Measurements from ENCODE around the gene TMEM151B.

The TMEM151B gene

GRCh38 chr6:44262467-44263353 is 7.5 kb upstream of the TMEM151B start:
- peaks cover 2% of the 10 kb centered on the region for H3K27me3 Mint-ChIP-seq
- peaks cover 37% of the 10 kb centered on the region for H3K36me3 Mint-ChIP-seq (ENCODE audit: low read depth)
- peak overlapping the region; percentile 93 for H3K4me3 Mint-ChIP-seq
- peak overlapping the region; percentile 93 for H3K27ac Mint-ChIP-seq
- H3K4me1 Mint-ChIP-seq (ENCODE audit: low read depth) = peaks cover 72% of the 10 kb centered on the region
- H3K9me3 Mint-ChIP-seq = no peaks in the 10 kb centered on the region

- H3K27ac Mint-ChIP-seq = peak overlapping the region; percentile 93
- H3K9me3 Mint-ChIP-seq = no peaks in the 10 kb centered on the region
- H3K36me3 Mint-ChIP-seq (ENCODE audit: low read depth) = peaks cover 28% of the 10 kb centered on the region
- peaks cover 6% of the 10 kb centered on the region for H3K27me3 Mint-ChIP-seq
- peak overlapping the region; percentile 93 for H3K4me3 Mint-ChIP-seq
- H3K4me1 Mint-ChIP-seq (ENCODE audit: low read depth) = peaks cover 64% of the 10 kb centered on the region
Measured at GRCh38 chr6:44263354-44264100, 6.7 kb upstream of the TMEM151B start.

- H3K9me3 Mint-ChIP-seq = no peaks in the 10 kb centered on the region
- peaks cover 60% of the 10 kb centered on the region for H3K4me1 Mint-ChIP-seq (ENCODE audit: low read depth)
- peak overlapping the region; percentile 93 for H3K4me3 Mint-ChIP-seq
- H3K36me3 Mint-ChIP-seq (ENCODE audit: low read depth) = peaks cover 21% of the 10 kb centered on the region
- peaks cover 14% of the 10 kb centered on the region for H3K27me3 Mint-ChIP-seq
- peak overlapping the region; percentile 93 for H3K27ac Mint-ChIP-seq
Measured at GRCh38 chr6:44264154-44265006, 5.9 kb upstream of the TMEM151B start.

GRCh38 chr6:44265007-44265721 is 5.1 kb upstream of the TMEM151B start, which contains the start of gene NFKBIE:
TSS of gene NFKBIE (minus strand) at chr6:44265551. CDS start at chr6:44265346, 205 bp downstream.
- H3K4me3 Mint-ChIP-seq = peak within 1 kb of the TSS; percentile 93
- peaks cover 66% of the 10 kb centered on the region for H3K4me1 Mint-ChIP-seq (ENCODE audit: low read depth)
- H3K36me3 Mint-ChIP-seq (ENCODE audit: low read depth) = peaks cover 15% of the 10 kb centered on the region
- no peaks in the 10 kb centered on the region for H3K9me3 Mint-ChIP-seq
- peak within 1 kb of the TSS; percentile 93 for H3K27ac Mint-ChIP-seq
- H3K27me3 Mint-ChIP-seq = peaks cover 22% of the 10 kb centered on the region

DNA sequence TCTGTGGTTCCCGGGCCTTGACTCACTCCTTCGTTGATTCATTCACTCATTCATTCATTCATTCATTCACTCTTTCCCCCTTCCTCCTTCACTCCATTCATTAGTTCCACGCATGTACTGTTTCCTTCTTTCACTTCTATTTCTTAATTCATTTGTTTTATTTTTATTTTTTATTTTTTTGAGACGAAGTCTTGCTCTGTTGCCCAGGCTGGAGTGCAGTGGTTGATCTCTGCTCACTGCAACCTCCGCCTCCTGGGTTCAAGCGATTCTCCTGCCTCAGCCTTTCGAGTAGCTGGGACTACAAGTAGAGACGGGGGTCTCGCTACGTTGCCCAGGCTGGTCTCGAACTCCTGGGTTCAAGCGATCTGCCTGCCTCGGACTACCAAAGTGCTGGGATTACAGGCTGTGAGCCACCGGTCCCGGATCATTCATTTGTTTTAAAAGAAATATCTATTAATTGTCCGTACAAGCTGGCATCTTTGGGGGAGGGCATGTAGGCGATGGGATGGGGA is 4.5 kb upstream of the TMEM151B start:
- Mint-ChIP-seq H3K27me3 (peaks cover 22% of the 10 kb centered on the region), H3K4me3 (peak overlapping the region; percentile 93), H3K36me3 (ENCODE audit: low read depth) (peaks cover 11% of the 10 kb centered on the region), H3K4me1 (ENCODE audit: low read depth) (peaks cover 60% of the 10 kb centered on the region), H3K27ac (peak overlapping the region; percentile 67), H3K9me3 (no peaks in the 10 kb centered on the region)

DNA sequence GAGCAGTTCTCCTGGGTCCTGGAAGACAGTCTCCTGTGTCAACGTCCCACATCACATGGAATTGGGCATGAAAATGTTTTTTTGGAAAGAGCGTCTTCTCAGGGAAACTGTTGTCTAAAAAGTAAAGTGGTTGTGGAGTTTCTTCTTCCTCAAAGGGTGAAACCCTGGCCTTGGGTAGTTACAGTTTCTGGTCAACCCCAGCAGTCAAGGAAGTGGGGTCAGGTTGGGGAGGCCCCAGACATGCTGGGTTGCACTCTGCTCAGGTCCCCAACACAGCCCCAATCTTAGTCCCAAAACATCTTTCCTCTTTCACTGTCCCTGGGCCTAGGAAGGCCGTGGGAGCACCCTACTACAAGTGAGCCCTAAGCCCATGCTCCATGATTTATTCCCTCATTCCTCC is 3.9 kb upstream of the TMEM151B start:
- peak overlapping the region; percentile 67 for H3K27ac Mint-ChIP-seq
- peaks cover 26% of the 10 kb centered on the region for H3K27me3 Mint-ChIP-seq
- H3K36me3 Mint-ChIP-seq (ENCODE audit: low read depth) = peaks cover 6% of the 10 kb centered on the region
- H3K9me3 Mint-ChIP-seq = no peaks in the 10 kb centered on the region
- H3K4me3 Mint-ChIP-seq = peak overlapping the region; percentile 93
- H3K4me1 Mint-ChIP-seq (ENCODE audit: low read depth) = peaks cover 58% of the 10 kb centered on the region

DNA sequence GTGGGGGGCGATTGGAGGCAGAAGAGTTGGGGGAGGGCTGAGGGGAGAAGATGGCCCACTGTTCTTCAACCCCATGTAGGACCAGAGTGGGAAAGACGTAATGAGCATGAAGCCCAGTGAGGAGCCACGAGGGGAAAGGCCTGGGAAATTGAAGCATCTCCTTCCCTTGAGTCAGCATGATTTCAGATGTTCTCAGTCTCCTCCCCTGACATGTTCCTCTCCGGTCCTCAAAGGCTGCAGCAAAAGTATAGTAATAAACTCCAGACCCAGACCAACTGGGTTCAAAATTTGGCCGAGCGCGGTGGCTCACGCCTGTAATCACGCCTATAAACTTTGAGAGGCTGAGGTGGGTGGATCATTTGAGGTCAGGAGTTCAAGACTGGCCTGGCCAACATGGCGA is 3.0 kb upstream of the TMEM151B start:
- no peak overlapping the region for H3K4me3 Mint-ChIP-seq
- peaks cover 52% of the 10 kb centered on the region for H3K4me1 Mint-ChIP-seq (ENCODE audit: low read depth)
- H3K27ac Mint-ChIP-seq = no peak overlapping the region
- H3K27me3 Mint-ChIP-seq = peaks cover 35% of the 10 kb centered on the region
- H3K9me3 Mint-ChIP-seq = no peaks in the 10 kb centered on the region
- peaks cover 2% of the 10 kb centered on the region for H3K36me3 Mint-ChIP-seq (ENCODE audit: low read depth)

DNA sequence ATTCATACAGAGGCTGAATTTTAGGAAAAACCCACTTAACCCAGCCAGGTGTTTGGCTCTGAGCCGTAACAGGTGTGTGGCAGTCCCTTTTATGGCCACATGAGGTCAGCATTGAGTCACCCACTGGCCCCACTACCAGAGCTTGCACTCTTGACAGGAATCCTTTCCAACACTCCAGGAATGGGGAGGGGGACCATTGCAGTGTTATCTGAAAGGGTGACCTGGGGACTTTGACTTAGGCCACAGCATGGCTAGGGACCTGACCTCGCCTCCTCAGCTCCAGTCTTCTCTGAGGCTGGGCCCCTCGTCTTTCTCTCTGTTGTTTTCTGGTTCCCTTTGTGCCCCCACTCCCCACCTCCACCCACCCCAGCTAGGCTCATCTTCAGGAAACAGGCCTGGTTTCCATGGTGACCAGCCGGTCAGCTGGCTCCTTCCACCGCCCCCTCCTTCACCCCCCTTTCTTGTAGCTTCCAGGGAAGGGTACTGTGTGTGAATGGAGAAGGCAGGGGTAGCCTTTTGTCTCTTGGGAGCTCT is 2.1 kb upstream of the TMEM151B start:
- Mint-ChIP-seq H3K9me3 (no peaks in the 10 kb centered on the region), H3K27ac (no peak overlapping the region), H3K27me3 (peaks cover 43% of the 10 kb centered on the region), H3K4me1 (ENCODE audit: low read depth) (peaks cover 43% of the 10 kb centered on the region), H3K4me3 (no peak overlapping the region), H3K36me3 (ENCODE audit: low read depth) (no peaks in the 10 kb centered on the region)

DNA sequence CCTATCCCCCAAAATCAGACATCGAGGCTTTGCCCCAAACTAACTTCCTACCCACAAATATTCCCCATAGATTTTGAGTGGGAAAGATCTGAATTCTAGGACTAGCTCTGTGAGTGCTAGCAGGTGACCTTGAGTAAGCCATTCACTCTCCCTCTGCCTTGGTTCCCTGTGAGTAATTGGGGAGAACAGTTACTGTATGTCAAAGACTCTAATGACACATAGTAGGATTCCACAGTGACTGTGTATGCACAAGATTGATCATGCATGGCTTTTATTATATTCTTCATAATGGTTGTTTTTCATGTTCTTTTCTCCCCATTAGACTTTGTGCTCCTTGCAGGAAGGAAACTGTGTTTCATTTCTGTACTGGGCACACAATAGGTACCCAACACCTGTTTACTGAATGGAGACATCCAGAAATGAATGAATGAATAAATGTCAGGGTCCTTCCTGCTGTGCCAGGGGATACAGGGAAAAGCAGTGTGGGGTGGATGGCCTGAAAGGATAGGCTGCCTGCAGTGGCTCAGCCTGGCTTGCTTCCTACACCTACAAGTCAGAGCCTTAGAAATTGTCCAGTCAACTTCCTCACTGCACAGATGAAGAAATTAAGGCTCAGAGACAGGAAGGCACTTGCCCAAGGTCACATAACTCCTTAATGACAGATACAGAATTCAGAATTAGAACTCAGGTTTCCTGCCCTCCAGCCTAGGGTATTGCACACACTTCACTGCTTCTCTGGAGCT is 901 bp upstream of the TMEM151B start:
- no peaks in the 10 kb centered on the region for H3K36me3 Mint-ChIP-seq (ENCODE audit: low read depth)
- H3K4me3 Mint-ChIP-seq = peak overlapping the region; percentile 45
- peaks cover 34% of the 10 kb centered on the region for H3K4me1 Mint-ChIP-seq (ENCODE audit: low read depth)
- H3K27ac Mint-ChIP-seq = peak overlapping the region; percentile 36
- H3K9me3 Mint-ChIP-seq = no peaks in the 10 kb centered on the region
- H3K27me3 Mint-ChIP-seq = peaks cover 53% of the 10 kb centered on the region

GRCh38 chr6:44270526-44271405 is 516 bp downstream of the TMEM151B start:
- H3K36me3 Mint-ChIP-seq (ENCODE audit: low read depth) = no peaks in the 10 kb centered on the region
- H3K4me3 Mint-ChIP-seq = peak overlapping the region; percentile 48
- peaks cover 34% of the 10 kb centered on the region for H3K4me1 Mint-ChIP-seq (ENCODE audit: low read depth)
- H3K9me3 Mint-ChIP-seq = no peaks in the 10 kb centered on the region
- H3K27me3 Mint-ChIP-seq = peaks cover 58% of the 10 kb centered on the region
- peak overlapping the region; percentile 8 for H3K27ac Mint-ChIP-seq

- peaks cover 28% of the 10 kb centered on the region for H3K4me1 Mint-ChIP-seq (ENCODE audit: low read depth)
- peak overlapping the region; percentile 48 for H3K4me3 Mint-ChIP-seq
- peak overlapping the region; percentile 8 for H3K27ac Mint-ChIP-seq
- H3K27me3 Mint-ChIP-seq = peaks cover 58% of the 10 kb centered on the region
- H3K9me3 Mint-ChIP-seq = no peaks in the 10 kb centered on the region
- H3K36me3 Mint-ChIP-seq (ENCODE audit: low read depth) = no peaks in the 10 kb centered on the region
Measured at GRCh38 chr6:44271406-44271723, 1.1 kb downstream of the TMEM151B start.

DNA sequence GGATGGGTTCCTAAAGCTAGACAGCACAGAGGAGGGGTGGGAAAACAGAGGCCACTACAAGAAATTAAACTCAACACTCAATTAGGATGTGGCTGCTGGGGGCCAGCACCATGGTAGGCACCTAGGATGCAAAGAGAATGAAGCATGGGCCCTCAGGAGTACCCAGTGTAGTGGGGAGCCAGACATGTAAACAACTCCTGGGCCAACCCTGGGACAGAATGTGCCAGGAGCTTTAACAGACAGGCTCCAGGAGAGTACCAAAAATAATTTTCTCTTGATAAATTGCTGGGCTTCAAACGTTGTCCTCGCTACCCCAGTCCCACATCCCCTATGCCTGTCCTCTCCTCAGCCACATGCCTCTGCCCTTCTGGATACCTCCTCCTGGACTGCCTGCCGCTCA is 1.7 kb downstream of the TMEM151B start:
- Mint-ChIP-seq H3K4me3 (peak overlapping the region; percentile 6), H3K9me3 (no peaks in the 10 kb centered on the region), H3K36me3 (ENCODE audit: low read depth) (no peaks in the 10 kb centered on the region), H3K27ac (no peak overlapping the region), H3K27me3 (peaks cover 62% of the 10 kb centered on the region), H3K4me1 (ENCODE audit: low read depth) (peaks cover 23% of the 10 kb centered on the region)

Data from stimulated activated naive CD8-positive, alpha-beta T cell treated with anti-CD3 and anti-CD28 coated beads, Interleukin-15, Interleukin-2, amounts not matched to agents 100 ng/mL and 50 ng/mL, for 24 hours (primary cell).